HG02642 (cell line): ENCODE measurements around the gene PRKN.

Experiments used
- ATAC-seq: cut with Tn5 transposase; IDR thresholded peaks from one replicate; pipeline ENCODE4 v1.9.1; 2021; ENCODE audit warnings: mild to moderate bottlenecking; ENCODE audit not compliant: unreplicated experiment, poor library complexity

Gene PRKN

GRCh38 chr6:162712694-162713093 is 14.9 kb downstream of the PRKN start:
- ATAC-seq: no peak

- no peak for ATAC-seq
These were observed 16.2 kb downstream of the PRKN start for GRCh38 chr6:162711376-162711775.

- no peak for ATAC-seq
These were observed 16.6 kb downstream of the PRKN start for GRCh38 chr6:162710936-162711335.

- no peak for ATAC-seq
These were observed 17.1 kb downstream of the PRKN start for GRCh38 chr6:162710419-162710818.

DNA sequence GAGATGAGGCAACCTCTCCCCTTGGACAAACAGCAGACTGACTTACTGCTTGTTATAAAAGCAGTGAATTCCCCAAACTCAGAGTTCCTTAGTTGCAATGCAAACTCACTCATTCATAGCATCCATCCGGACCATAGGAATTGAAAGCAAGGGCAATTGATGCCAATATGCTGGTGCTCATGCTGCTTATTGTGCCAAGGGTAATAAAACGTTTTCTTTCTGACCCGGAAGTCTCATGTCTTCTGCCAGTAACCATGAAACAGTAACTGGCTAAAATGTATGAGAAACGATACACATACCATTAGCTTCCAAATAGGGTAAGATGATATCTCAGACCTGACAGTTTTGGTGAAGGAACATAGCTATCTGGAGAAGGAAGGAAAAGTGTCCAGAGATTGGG is 18.1 kb downstream of the PRKN start:
- no peak for ATAC-seq

GRCh38 chr6:162708971-162709370 is 18.6 kb downstream of the PRKN start:
- no peak for ATAC-seq

- ATAC-seq: no peak
These were observed 21.3 kb downstream of the PRKN start for GRCh38 chr6:162706232-162706631.

GRCh38 chr6:162705736-162706135 is 21.8 kb downstream of the PRKN start:
- no peak for ATAC-seq

DNA sequence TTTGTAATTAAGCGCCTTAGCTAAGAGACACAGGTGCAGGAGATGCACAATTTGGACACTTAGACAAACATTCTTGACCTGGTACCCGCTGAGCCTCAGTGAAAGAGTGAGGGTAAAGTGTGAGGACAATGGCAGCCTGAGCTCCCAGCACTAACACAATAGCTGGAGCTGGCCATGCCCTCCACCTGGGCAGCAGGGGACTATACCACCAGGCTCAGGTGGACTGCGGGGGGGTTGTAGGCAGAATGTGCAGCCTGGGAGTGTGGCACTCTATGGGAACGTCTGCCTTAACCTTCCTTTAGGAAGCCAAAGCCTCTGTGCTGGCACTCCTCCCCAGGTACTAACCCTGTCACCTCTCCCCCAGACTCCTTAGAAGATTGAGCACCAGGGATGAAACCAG is 23.6 kb downstream of the PRKN start:
- ATAC-seq: no peak

DNA sequence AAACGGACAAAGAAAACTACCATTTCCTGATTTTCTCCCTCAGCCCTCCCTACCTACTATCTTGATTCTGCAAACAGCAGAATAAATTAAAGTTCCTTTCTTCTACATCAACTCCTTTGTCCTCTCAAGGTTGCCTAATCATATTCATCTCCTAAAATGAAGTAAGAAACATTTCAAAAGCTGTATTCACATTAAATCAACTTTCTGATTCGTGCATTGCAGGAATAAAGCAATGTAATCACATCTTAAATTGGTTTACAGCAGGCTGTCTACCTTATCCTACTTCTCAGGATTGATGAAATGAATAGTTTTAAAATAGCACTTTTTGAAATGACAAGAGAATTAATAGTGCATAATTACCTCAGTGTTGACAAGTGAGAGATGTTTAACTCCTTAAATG is 25.1 kb downstream of the PRKN start:
- ATAC-seq: no peak

- ATAC-seq: no peak
These were observed 26.0 kb downstream of the PRKN start for GRCh38 chr6:162701551-162701950.

- ATAC-seq: no peak
These were observed 26.6 kb downstream of the PRKN start for GRCh38 chr6:162700966-162701365.

DNA sequence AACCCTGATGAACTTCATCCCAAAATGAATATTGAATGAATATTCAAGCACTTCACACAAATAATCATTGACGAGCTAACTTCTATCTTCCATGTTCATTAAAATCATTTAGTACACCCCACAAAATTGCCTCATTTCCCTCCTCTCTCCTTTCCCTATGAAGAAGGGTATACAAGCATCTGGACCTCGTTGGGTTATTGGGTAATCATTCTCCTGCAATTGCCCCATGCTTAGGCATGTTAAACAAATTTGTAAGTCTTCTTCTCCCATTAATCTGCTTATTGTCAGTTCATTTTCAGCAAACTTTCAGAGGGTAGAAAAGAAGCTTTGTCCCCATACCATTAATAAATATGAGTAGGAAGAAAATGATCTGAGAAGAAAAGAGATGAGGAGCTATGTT is 27.6 kb downstream of the PRKN start:
- ATAC-seq: no peak

GRCh38 chr6:162698440-162698839 is 29.1 kb downstream of the PRKN start:
- ATAC-seq: no peak

DNA sequence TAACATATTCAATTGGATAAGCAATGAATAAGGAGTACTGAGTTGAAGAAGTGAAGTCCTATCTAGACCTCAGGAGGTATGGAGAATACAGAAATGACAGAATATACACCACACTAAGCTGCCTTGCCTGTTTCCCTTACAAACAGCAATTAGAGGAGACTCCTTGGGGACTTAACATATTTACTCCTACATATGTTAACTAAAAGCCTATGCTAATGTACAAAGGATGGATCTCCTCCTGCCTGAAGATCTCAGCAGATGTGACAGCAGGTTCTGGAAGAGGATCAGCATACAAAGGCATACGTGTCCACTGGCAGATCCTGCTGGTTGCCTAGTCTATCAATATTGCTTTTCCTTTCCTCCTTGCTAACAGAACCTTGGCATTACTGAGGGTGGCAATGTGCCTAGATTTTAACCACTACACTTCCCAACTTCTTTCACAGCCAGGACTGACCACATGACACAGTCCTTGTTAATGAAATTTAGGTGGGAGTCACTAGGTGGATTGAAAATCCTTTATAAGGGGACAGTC is 29.6 kb downstream of the PRKN start:
- ATAC-seq: no peak

DNA sequence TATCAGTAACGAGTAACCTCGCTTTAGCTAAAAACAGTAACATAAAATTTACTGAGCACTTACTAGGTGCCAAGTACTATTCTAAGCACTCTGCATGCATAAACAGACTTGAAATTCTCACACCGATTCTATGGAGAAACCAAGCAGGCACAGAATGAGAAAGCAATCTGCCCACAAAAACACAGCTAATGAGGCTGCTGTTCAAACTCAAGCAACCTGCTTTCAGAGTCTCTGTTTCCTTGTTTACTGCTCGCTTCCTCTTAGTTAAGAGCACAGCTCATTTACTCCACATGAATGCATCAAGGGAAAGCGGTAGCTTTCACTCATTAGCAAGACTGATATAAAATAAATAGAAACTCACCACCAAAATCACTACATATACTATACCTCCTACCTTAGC is 37.4 kb downstream of the PRKN start:
- no peak for ATAC-seq

DNA sequence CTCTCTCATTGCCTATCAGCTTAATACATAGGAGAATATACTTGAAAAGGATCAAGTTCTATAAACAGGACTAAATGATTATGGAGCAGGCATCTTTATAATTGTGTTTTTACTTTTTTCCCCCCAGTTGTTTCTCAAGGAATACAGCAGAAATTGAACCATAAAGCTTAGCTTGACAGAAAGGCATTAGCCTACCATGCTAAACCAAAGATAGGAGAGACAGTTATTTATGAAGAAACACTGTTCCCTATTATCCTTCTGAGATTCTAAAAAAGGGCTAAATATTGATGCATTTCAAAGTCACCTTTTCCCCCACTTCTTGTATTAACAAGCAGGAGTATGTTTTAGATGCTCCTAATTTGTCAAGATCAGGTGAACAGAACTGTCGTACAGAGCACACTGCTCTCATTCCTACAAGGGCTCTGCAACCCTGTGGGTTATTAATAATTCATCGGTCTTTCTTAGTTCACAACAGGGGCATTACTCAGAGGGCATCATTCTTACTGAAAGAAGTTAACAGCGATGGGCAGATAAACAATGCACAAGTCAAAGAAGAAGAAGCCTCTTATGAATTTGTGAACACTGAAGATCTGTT is 38.7 kb downstream of the PRKN start:
- ATAC-seq: no peak

GRCh38 chr6:162685586-162685985 is 42.0 kb downstream of the PRKN start:
- ATAC-seq: no peak

DNA sequence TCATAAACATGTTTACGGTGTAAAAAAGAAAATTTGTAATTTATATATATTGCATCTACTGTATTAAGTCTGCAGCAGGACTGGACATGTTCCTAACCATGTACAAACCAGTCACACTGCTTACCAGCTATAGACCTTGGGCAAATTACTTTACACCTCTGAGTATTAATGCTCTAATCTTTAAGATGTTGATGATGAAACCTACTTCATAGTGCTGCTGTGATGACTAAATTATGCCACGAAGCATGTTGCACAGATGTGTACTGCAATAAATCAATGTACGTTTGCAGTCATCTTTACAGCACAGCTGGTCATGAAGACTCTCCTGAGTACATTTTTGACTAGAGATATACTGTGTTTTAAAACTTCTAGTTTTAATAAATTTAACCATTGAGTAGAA is 42.6 kb downstream of the PRKN start:
- ATAC-seq: no peak

GRCh38 chr6:162684052-162684451 is 43.5 kb downstream of the PRKN start:
- no peak for ATAC-seq

- no peak for ATAC-seq
These were observed 44.4 kb downstream of the PRKN start for GRCh38 chr6:162683135-162683534.

- no peak for ATAC-seq
These were observed 46.1 kb downstream of the PRKN start for GRCh38 chr6:162681447-162681846.

DNA sequence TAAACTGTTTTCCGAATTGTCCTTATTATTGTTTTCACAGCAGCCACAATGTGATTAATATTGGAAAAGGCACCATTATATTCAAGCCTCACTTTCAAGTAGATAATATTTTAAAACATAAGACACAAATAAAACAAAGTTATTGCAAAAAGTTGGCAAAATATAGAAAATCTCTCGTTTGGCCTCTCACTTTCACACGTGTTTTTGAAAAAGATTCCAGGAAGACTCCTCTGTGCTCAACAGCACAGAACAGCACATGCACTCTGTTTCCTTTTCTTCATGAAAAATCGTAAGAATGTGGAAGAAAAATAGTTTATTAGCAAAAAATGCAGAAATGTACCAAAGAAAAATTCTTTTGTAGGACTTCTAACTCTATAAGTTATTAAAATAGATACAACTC is 46.7 kb downstream of the PRKN start:
- no peak for ATAC-seq
